ENCODE data around the gene DRC7.

Gene DRC7

GRCh38 chr16:57656342-57656955 lies 38.2 kb upstream of the DRC7 start:
- ATAC-seq = no peak
- peaks cover 94% of the 10 kb centered on the region for H3K36me3 Mint-ChIP-seq

GRCh38 chr16:57657228-57657627 lies 37.4 kb upstream of the DRC7 start:
- H3K4me1 Mint-ChIP-seq = peaks cover 63% of the 10 kb centered on the region
- no peaks in the 10 kb centered on the region for H3K9me3 Mint-ChIP-seq
- peaks cover 94% of the 10 kb centered on the region for H3K36me3 Mint-ChIP-seq
- ATAC-seq (no peak), DNase-seq (ENCODE audit: low spot score in 2 of 2) (no peak)
- H3K27ac Mint-ChIP-seq = peak overlapping the region; percentile 74
- no peak overlapping the region for H3K4me3 Mint-ChIP-seq

More at GRCh38 chr16:57656342-57656955, 38.2 kb upstream of the DRC7 start:
- no peak for DNase-seq (ENCODE audit: low spot score in 2 of 2)
- Mint-ChIP-seq H3K27ac (peak overlapping the region; percentile 74), H3K4me1 (peaks cover 71% of the 10 kb centered on the region), H3K4me3 (no peak overlapping the region), H3K9me3 (no peaks in the 10 kb centered on the region)

GRCh38 chr16:57658130-57658877 lies 36.3 kb upstream of the DRC7 start:
- Mint-ChIP-seq H3K4me3 (no peak overlapping the region), H3K9me3 (no peaks in the 10 kb centered on the region)

GRCh38 chr16:57658878-57659674 lies 35.5 kb upstream of the DRC7 start:
- Mint-ChIP-seq H3K4me3 (no peak overlapping the region), H3K4me1 (peaks cover 49% of the 10 kb centered on the region), H3K27ac (peak overlapping the region; percentile 85), H3K9me3 (no peaks in the 10 kb centered on the region), H3K36me3 (peaks cover 95% of the 10 kb centered on the region)
- ATAC-seq (no peak), DNase-seq (ENCODE audit: low spot score in 2 of 2) (no peak)

More at GRCh38 chr16:57658130-57658877, 36.3 kb upstream of the DRC7 start:
- DNase-seq (ENCODE audit: low spot score in 2 of 2) (no peak), ATAC-seq (no peak)
- peak overlapping the region; percentile 85 for H3K27ac Mint-ChIP-seq
- H3K36me3 Mint-ChIP-seq = peaks cover 95% of the 10 kb centered on the region
- H3K4me1 Mint-ChIP-seq = peaks cover 57% of the 10 kb centered on the region

GRCh38 chr16:57660715-57661463 lies 33.7 kb upstream of the DRC7 start:
- Mint-ChIP-seq H3K4me1 (peaks cover 38% of the 10 kb centered on the region), H3K9me3 (no peaks in the 10 kb centered on the region), H3K4me3 (no peak overlapping the region), H3K36me3 (peaks cover 94% of the 10 kb centered on the region), H3K27ac (no peak overlapping the region)
- DNase-seq (ENCODE audit: low spot score in 2 of 2) (no peak), ATAC-seq (no peak)

GRCh38 chr16:57661510-57661909 lies 33.1 kb upstream of the DRC7 start:
- DNase-seq (ENCODE audit: low spot score in 2 of 2) (no peak), ATAC-seq (no peak)
- H3K4me1 Mint-ChIP-seq = peaks cover 32% of the 10 kb centered on the region
- H3K9me3 Mint-ChIP-seq = no peaks in the 10 kb centered on the region
- peaks cover 87% of the 10 kb centered on the region for H3K36me3 Mint-ChIP-seq
- H3K4me3 Mint-ChIP-seq = no peak overlapping the region
- H3K27ac Mint-ChIP-seq = peak overlapping the region; percentile 87

GRCh38 chr16:57661936-57662906 lies 32.4 kb upstream of the DRC7 start:
- H3K9me3 Mint-ChIP-seq = no peaks in the 10 kb centered on the region
- H3K27ac Mint-ChIP-seq = peak overlapping the region; percentile 87
- H3K4me1 Mint-ChIP-seq = peaks cover 26% of the 10 kb centered on the region
- peaks cover 80% of the 10 kb centered on the region for H3K36me3 Mint-ChIP-seq
- H3K4me3 Mint-ChIP-seq = no peak overlapping the region
- DNase-seq (ENCODE audit: low spot score in 2 of 2) (no peak), ATAC-seq (no peak)

- ATAC-seq = no peak
- no peak for DNase-seq (ENCODE audit: low spot score in 2 of 2)
- Mint-ChIP-seq H3K9me3 (no peaks in the 10 kb centered on the region), H3K4me3 (no peak overlapping the region), H3K27ac (peak overlapping the region; percentile 76), H3K4me1 (peaks cover 17% of the 10 kb centered on the region), H3K36me3 (peaks cover 68% of the 10 kb centered on the region)
Observed at GRCh38 chr16:57663436-57663835, 31.2 kb upstream of the DRC7 start.

- ATAC-seq (no peak), DNase-seq (ENCODE audit: low spot score in 2 of 2) (no peak)
- H3K27ac Mint-ChIP-seq = peak overlapping the region; percentile 76
- peaks cover 62% of the 10 kb centered on the region for H3K36me3 Mint-ChIP-seq
- no peak overlapping the region for H3K4me3 Mint-ChIP-seq
- peaks cover 18% of the 10 kb centered on the region for H3K4me1 Mint-ChIP-seq
- no peaks in the 10 kb centered on the region for H3K9me3 Mint-ChIP-seq
Observed at GRCh38 chr16:57663917-57664661, 30.5 kb upstream of the DRC7 start.

- DNase-seq (ENCODE audit: low spot score in 2 of 2) (no peak), ATAC-seq (no peak)
- Mint-ChIP-seq H3K4me3 (no peak overlapping the region), H3K36me3 (peaks cover 58% of the 10 kb centered on the region), H3K4me1 (peaks cover 19% of the 10 kb centered on the region), H3K27ac (peak overlapping the region; percentile 76), H3K9me3 (no peaks in the 10 kb centered on the region)
Observed at GRCh38 chr16:57664662-57665025, 30.0 kb upstream of the DRC7 start.

- H3K27ac Mint-ChIP-seq = peak overlapping the region; percentile 76
Observed at GRCh38 chr16:57665541-57665940, 29.1 kb upstream of the DRC7 start.

GRCh38 chr16:57666353-57667047 lies 28.1 kb upstream of the DRC7 start:
- DNase-seq (ENCODE audit: low spot score in 2 of 2) (no peak), ATAC-seq (no peak)
- H3K36me3 Mint-ChIP-seq = peaks cover 42% of the 10 kb centered on the region
- peak overlapping the region; percentile 76 for H3K27ac Mint-ChIP-seq
- H3K9me3 Mint-ChIP-seq = no peaks in the 10 kb centered on the region
- H3K4me3 Mint-ChIP-seq = no peak overlapping the region
- peaks cover 14% of the 10 kb centered on the region for H3K4me1 Mint-ChIP-seq

More at GRCh38 chr16:57665541-57665940, 29.1 kb upstream of the DRC7 start:
- H3K9me3 Mint-ChIP-seq = no peaks in the 10 kb centered on the region
- peaks cover 14% of the 10 kb centered on the region for H3K4me1 Mint-ChIP-seq
- H3K4me3 Mint-ChIP-seq = no peak overlapping the region
- no peak for DNase-seq (ENCODE audit: low spot score in 2 of 2)
- no peak for ATAC-seq
- H3K36me3 Mint-ChIP-seq = peaks cover 49% of the 10 kb centered on the region

- no peaks in the 10 kb centered on the region for H3K9me3 Mint-ChIP-seq
- peaks cover 14% of the 10 kb centered on the region for H3K4me1 Mint-ChIP-seq
- peak; percentile 22 for ATAC-seq
- peaks cover 36% of the 10 kb centered on the region for H3K36me3 Mint-ChIP-seq
- no peak for DNase-seq (ENCODE audit: low spot score in 2 of 2)
- no peak overlapping the region for H3K4me3 Mint-ChIP-seq
- H3K27ac Mint-ChIP-seq = peak overlapping the region; percentile 58
Observed at GRCh38 chr16:57667048-57667525, 27.5 kb upstream of the DRC7 start.
